GM12878 (cell line): Measurements from ENCODE around the gene MAP3K5. TPM values are rescaled to one million over a fixed set of nuclear protein-coding genes. Genes with fewer than 3 reads are reported as not detected.

Experiments
- ATAC-seq: fragments of 200-7000 bp; cut with Tn5 transposase; 3 replicates; pipeline ENCODE4 v1.9.1; 2020; ENCODE audit warnings: mild to moderate bottlenecking, moderate library complexity
- BruUV-seq: library from RNA; stranded (reverse); fragments of 400-500 nt; replicated peaks from 2 replicates; lab custom pipeline; 2021; lab: Mats Ljungman, UMichigan
- CTCF ChIA-PET: fragments of 300-600 bp; sonication (Branson Sonifier 250); formaldehyde crosslinking; extraction: SDS; loops from one replicate; lab custom pipeline; 2021; ENCODE audit warnings: inconsistent platforms; lab: Yijun Ruan, JAX
- POLR2A ChIA-PET: fragments of 350-600 bp; formaldehyde crosslinking; extraction: SDS; loops from one replicate; lab custom pipeline; 2021; ENCODE audit warnings: inconsistent platforms; lab: Charles Lee
- RAD21 ChIA-PET: fragments of 300-600 bp; sonication (Branson Sonifier 250); formaldehyde crosslinking; loops from one replicate; lab custom pipeline; 2023; ENCODE audit warnings: antibody characterized with exemption; ENCODE audit not compliant: unreplicated experiment; lab: Charles Lee
- SMC1A ChIA-PET: fragments of 300-600 bp; sonication (Branson Sonifier 250); formaldehyde crosslinking; loops from one replicate; lab custom pipeline; 2023; ENCODE audit not compliant: unreplicated experiment, uncharacterized antibody; lab: Charles Lee
- DNase-seq: peaks from one replicate; pipeline ENCODE4 v3.0.0-alpha.2; 2011; ENCODE audit warnings: low read depth, low spot score
- FAIRE-seq: peaks from 3 replicates; lab custom pipeline; 2011; peaks lifted over from hg19 to GRCh38; lab: Jason Lieb, UNC
- H2AFZ ChIP-seq: 2 replicates; pipeline ENCODE4 v1.6.0; 2011; ENCODE audit warnings: low read depth, low read length, control low read depth; ENCODE audit not compliant: control insufficient read depth
- H3K27ac ChIP-seq: 2 replicates; pipeline ENCODE4 v1.5.1; 2011; ENCODE audit warnings: control low read depth; ENCODE audit not compliant: control insufficient read depth, insufficient read depth
- H3K27me3 ChIP-seq, 2 experiments: replicated peaks in 1 of 2; 2 replicates each; pipeline versions ENCODE4 v1.6.0 to v1.6.1; 2011; ENCODE audit warnings: low read length in 1 of 2; ENCODE audit not compliant: control insufficient read depth in 2 of 2, insufficient read depth in 2 of 2
- H3K36me3 ChIP-seq, 2 experiments: 2 replicates each; pipeline ENCODE4 v1.5.1; 2011; ENCODE audit warnings: low read length in 1 of 2; ENCODE audit not compliant: control insufficient read depth in 2 of 2, insufficient read depth in 2 of 2
- H3K4me1 ChIP-seq: 2 replicates; pipeline ENCODE4 v1.6.1; 2011; ENCODE audit warnings: mild to moderate bottlenecking, low read length, moderate library complexity, mixed read lengths; ENCODE audit not compliant: control insufficient read depth, insufficient read depth
- H3K4me2 ChIP-seq: 2 replicates; pipeline ENCODE4 v1.6.0; 2011; ENCODE audit warnings: control low read depth; ENCODE audit not compliant: control insufficient read depth, insufficient read depth
- H3K4me3 ChIP-seq: fragments of 200-600 bp; sonication (generic); 2 replicates; pipeline ENCODE4 v1.5.1; 2016
- H3K79me2 ChIP-seq: 2 replicates; pipeline ENCODE4 v1.6.0; 2011; ENCODE audit warnings: low read length; ENCODE audit not compliant: control insufficient read depth, insufficient read depth
- H3K9ac ChIP-seq: 2 replicates; pipeline ENCODE4 v1.8.0; 2011; ENCODE audit warnings: low read length, control low read depth, mixed read lengths; ENCODE audit not compliant: control insufficient read depth, insufficient read depth
- H3K9me3 ChIP-seq: replicated peaks from 3 replicates; pipeline ENCODE4 v1.5.1; 2011; ENCODE audit warnings: mild to moderate bottlenecking, low read length; ENCODE audit not compliant: control insufficient read depth, insufficient read depth
- H4K20me1 ChIP-seq: 2 replicates; pipeline ENCODE4 v1.6.0; 2011; ENCODE audit not compliant: control insufficient read depth, insufficient read depth
- ATF7 ChIP-seq: fragments of 450-650 bp; IDR thresholded peaks from 2 replicates; pipeline ENCODE4 v1.6.1; 2016; ENCODE audit warnings: low read depth, mild to moderate bottlenecking
- BCL11A ChIP-seq: IDR thresholded peaks from 2 replicates; pipeline ENCODE4 v1.6.1; 2011; ENCODE audit warnings: low read depth, low read length
- BMI1 ChIP-seq: fragments of 450-650 bp; IDR thresholded peaks from 2 replicates; pipeline ENCODE4 v1.6.1; 2016; ENCODE audit warnings: mild to moderate bottlenecking, moderate library complexity, borderline replicate concordance
- BRCA1 ChIP-seq: IDR thresholded peaks from 2 replicates; pipeline ENCODE4 v1.6.1; 2011; ENCODE audit warnings: low read depth, low read length, improper control_type of control experiment
- CHD1 ChIP-seq: IDR thresholded peaks from 2 replicates; pipeline ENCODE4 v1.6.1; 2012; ENCODE audit warnings: low read depth, low read length, improper control_type of control experiment
- CHD4 ChIP-seq: fragments of 200-600 bp; sonication (generic); IDR thresholded peaks from 2 replicates; pipeline ENCODE4 v1.6.1; 2016; ENCODE audit warnings: mild to moderate bottlenecking
- EGR1 ChIP-seq, 2 experiments: IDR thresholded peaks; 1 replicate in 1 of 2; 2 replicates in 1 of 2; pipeline ENCODE4 v1.6.1; 2011 to 2012; ENCODE audit warnings: low read depth in 2 of 2, low read length in 2 of 2, borderline replicate concordance in 1 of 2, mild to moderate bottlenecking in 1 of 2, moderate library complexity in 1 of 2
- EP300 ChIP-seq, 2 experiments: fragments of 150-350 bp in 1 of 2; IDR thresholded peaks; 2 replicates each; pipeline ENCODE4 v1.6.1; 2011 to 2012; ENCODE audit warnings: low read depth in 2 of 2, low read length in 2 of 2, borderline replicate concordance in 1 of 2, improper control_type of control experiment in 1 of 2, inconsistent platforms in 1 of 2; ENCODE audit not compliant: control insufficient read depth in 1 of 2
- ETV6 ChIP-seq, 2 experiments: fragments of 450-650 bp in 1 of 2; IDR thresholded peaks in 1 of 2; conservative IDR thresholded peaks in 1 of 2; 2 replicates each; pipeline ENCODE4 v1.6.1; 2014; ENCODE audit warnings: antibody characterized with exemption in 1 of 2, borderline replicate concordance in 1 of 2, low read depth in 1 of 2, mild to moderate bottlenecking in 1 of 2, moderate library complexity in 1 of 2
- HCFC1 ChIP-seq: fragments of 150-350 bp; IDR thresholded peaks from 2 replicates; pipeline ENCODE4 v1.6.1; 2014; ENCODE audit warnings: low read length
- IKZF2 ChIP-seq, 2 experiments: fragments of 450-650 bp; IDR thresholded peaks; 2 replicates each; pipeline ENCODE4 v1.6.1; 2017; ENCODE audit warnings: mild to moderate bottlenecking in 2 of 2, moderate library complexity in 2 of 2
- KLF5 ChIP-seq: fragments of 450-650 bp; IDR thresholded peaks from 2 replicates; pipeline ENCODE4 v1.6.1; 2014; ENCODE audit warnings: mild to moderate bottlenecking; ENCODE audit not compliant: partially characterized antibody
- MYB ChIP-seq: fragments of 150-350 bp; IDR thresholded peaks from 2 replicates; pipeline ENCODE4 v1.6.1; 2014; ENCODE audit warnings: mild to moderate bottlenecking, low read depth, low read length, borderline replicate concordance
- NR2C2 ChIP-seq: IDR thresholded peaks from 2 replicates; pipeline ENCODE4 v1.6.1; 2011; ENCODE audit warnings: borderline replicate concordance, low read depth; ENCODE audit not compliant: control insufficient read depth, insufficient read length
- PAX5 ChIP-seq: IDR thresholded peaks from 2 replicates; pipeline ENCODE4 v1.6.1; 2011; ENCODE audit warnings: low read depth, low read length, borderline replicate concordance
- PAX8 ChIP-seq: fragments of 450-650 bp; IDR thresholded peaks from 2 replicates; pipeline ENCODE4 v1.6.1; 2017; ENCODE audit warnings: mild to moderate bottlenecking, moderate library complexity
- PKNOX1 ChIP-seq: fragments of 450-650 bp; IDR thresholded peaks from 2 replicates; pipeline ENCODE4 v1.6.1; 2016; ENCODE audit warnings: mild to moderate bottlenecking
- PML ChIP-seq: IDR thresholded peaks from 2 replicates; pipeline ENCODE4 v1.6.1; 2012; ENCODE audit warnings: low read length, inconsistent platforms
- ZNF622 ChIP-seq: fragments of 450-650 bp; IDR thresholded peaks from 2 replicates; pipeline ENCODE4 v1.6.1; 2017; ENCODE audit warnings: mild to moderate bottlenecking, inconsistent platforms
- WGBS: methylation state at CpG from one replicate; pipeline ENCODE4 v1.1.6; 2016; ENCODE audit warnings: low lambda C conversion rate; ENCODE audit not compliant: insufficient replicate concordance, insufficient coverage; ENCODE audit errors: missing lambda C conversion rate; 5-methylcytosine and 5-hydroxymethylcytosine counted together
- in situ Hi-C: fragments of 300-500 bp; cut with MboI; formaldehyde crosslinking; loops from 9 replicates; pipeline ENCODE4 v1.14.3; 2018; ENCODE audit warnings: mixed read lengths
- intact Hi-C: fragments of 100-400 bp; cut with micrococcal nuclease; formaldehyde crosslinking; loops from one replicate; pipeline ENCODE4 v1.14.2; 2022; ENCODE audit not compliant: unreplicated experiment
- polyA plus RNA-seq, 11 experiments: library from polyadenylated mRNA; depleted of rRNA in 4 of 11; unstranded in 6 of 11; stranded (reverse) in 5 of 11; fragments of >200 nt; fragmentation: Nextera tagmentation in 4 of 11; fragmentation: Illumina TruSeq in 1 of 11; extraction: Ambion mirVana in 4 of 11; extraction: Trizol in 1 of 11; gene quantifications; 1 replicate in 1 of 11; 2 replicates in 10 of 11; pipeline versions ENCODE4 v1.2.1 to v1.2.3, GENCODE V29; 2011 to 2016; ENCODE audit warnings: inconsistent platforms in 2 of 11, missing spikeins in 2 of 11, low read depth in 1 of 11
- total RNA-seq, 4 experiments: library from RNA; depleted of rRNA in 3 of 4; stranded (reverse); fragments of >200 nt in 3 of 4; fragmentation: Illumina TruSeq in 1 of 4; extraction: Trizol in 1 of 4; gene quantifications; 2 replicates each; pipeline versions ENCODE4 v1.2.1 to v1.2.3, GENCODE V29; 2013 to 2021
- TF ChIP-seq, protein P1 (sequence below): IDR thresholded peaks from 2 replicates; pipeline ENCODE4 v1.6.1; 2011; ENCODE audit warnings: borderline replicate concordance, low read depth, mild to moderate bottlenecking, moderate library complexity, low read length; ENCODE audit not compliant: insufficient read depth, poor library complexity, severe bottlenecking

The MAP3K5 gene
- total and polyA plus RNA-seq, 10 of the 15 experiments (the other 5 are each of a cell fraction or from before 2014, with no cell fraction given) = 5.4 to 34.3 (median 26.4) TPM

DNA sequence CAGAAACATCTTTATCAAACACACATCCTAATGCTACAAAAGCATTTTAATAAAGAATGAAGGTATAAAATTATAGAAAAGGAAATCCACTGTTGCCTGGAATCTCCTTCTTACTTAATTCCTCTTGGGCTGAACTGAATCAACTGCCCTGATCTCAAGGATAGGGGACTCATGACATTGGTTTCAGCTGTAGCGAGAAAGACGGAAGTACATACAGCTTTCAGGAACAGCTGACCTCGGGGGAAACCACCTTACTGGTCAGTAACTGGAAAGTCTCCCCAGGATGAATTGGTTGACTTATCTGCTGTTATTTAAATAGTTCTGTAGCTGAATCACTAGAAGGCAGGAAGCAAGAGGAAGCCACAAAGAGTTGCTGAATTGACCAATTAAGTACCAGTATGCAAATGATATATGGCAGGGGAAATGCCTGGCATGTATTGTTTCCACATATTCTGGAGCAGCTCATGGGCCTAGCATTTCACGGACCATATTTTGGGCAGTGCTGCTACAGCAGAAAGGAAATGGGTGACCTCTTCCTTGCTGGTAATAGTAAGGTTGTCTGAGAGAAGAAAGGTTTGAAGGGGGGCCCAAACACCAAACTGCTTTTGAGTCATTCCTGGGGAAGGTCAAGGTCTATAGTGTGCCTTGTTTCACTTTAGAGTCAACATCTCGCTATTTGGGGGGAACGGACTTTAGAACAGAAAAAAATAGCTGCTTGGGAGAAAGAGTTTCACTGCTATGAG, 198.4 kb downstream of the MAP3K5 start:
- ChIA-PET POLR2A (interaction anchor here (0.5 to 1.5 kb wide), 8 partner anchors 9 to 305 kb away, joined by 3 to 7 read pairs (median 3); partner anchors contain the start of gene BCLAF1), CTCF (interaction anchor here (0.6 to 2.5 kb wide), 13 partner anchors 9 to 1558 kb away, joined by 3 to 14 read pairs (median 4); partner anchors contain the start of gene MAP3K5), RAD21 (interaction anchor here (0.5 to 2.2 kb wide), 7 partner anchors 51 to 1832 kb away, joined by 3 to 21 read pairs (median 3); partner anchors contain the start of gene MAP3K5), SMC1A (interaction anchor here (0.6 to 1.9 kb wide), 11 partner anchors 9 to 229 kb away, joined by 3 to 11 read pairs (median 6); partner anchors contain the start of gene MAP3K5)
- Histone ChIP-seq H3K79me2 (no peaks in the 10 kb centered on the region), H3K36me3 (peaks cover 10 to 44% of the 10 kb centered on the region in 2 experiments), H3K27ac (peak overlapping the region; percentile 83), H3K4me2 (peak overlapping the region; percentile 28), H3K4me1 (peaks cover 13% of the 10 kb centered on the region; the same call in 1 of the 2 replicates), H4K20me1 (no peaks in the 10 kb centered on the region), H3K27me3 (no peaks in the 10 kb centered on the region), H3K4me3 (0 out of 2 replicates have a peak overlapping the region, but pooled peaks have one; percentile 20), H2AFZ (peak overlapping the region; percentile 22), H3K9ac (no peak overlapping the region; the same call in 1 of the 2 replicates), H3K9me3 (no peaks in the 10 kb centered on the region)
- peak; percentile 97 for ATAC-seq
- in situ Hi-C loops = no loop called here
- no TSS peak for BruUV-seq
- WGBS = 8% methylated on average over 6 of the region's 6 CpGs
- peak; percentile 91 for FAIRE-seq
- intact Hi-C loops = loop anchor here (5.0 kb wide), 1 partner anchor 198 kb away; the partner anchor contains the start of gene MAP3K5
- DNase-seq = peak; percentile 94
- TF ChIP-seq ETV6 (conservative IDR thresholded peaks at IDR 0.05 in 1 of 2, IDR thresholded peaks at IDR 0.05 in 1 of 2; ENCODE audit: borderline replicate concordance in 1 of 2, low read depth in 1 of 2) (peak in 1 of 2 experiments; percentile 65; a peak in 1 of 4 replicates), CHD1 (peak; percentile 54; the same call in 1 of the 2 replicates), IKZF2 (IDR thresholded peaks at IDR 0.05) (peak; percentile 59 to 72; a peak in 2 of 4 replicates), MYB (no peak), EP300 (IDR thresholded peaks at IDR 0.05; ENCODE audit: borderline replicate concordance in 1 of 2, control insufficient read depth in 1 of 2, low read depth in 2 of 2, low read length in 2 of 2) (peak in 1 of 2 experiments; percentile 55; a peak in 2 of 4 replicates), NR2C2 (no peak), PML (no peak), PKNOX1 (peak; percentile 28; the same call in 1 of the 2 replicates), BMI1 (no peak), BRCA1 (no peak), PAX8 (no peak), HCFC1 (no peak), CHD4 (no peak), ATF7 (peak; percentile 7), BCL11A (peak; percentile 56; the same call in 1 of the 2 replicates), ZNF622 (no peak), KLF5 (no peak), PAX5 (0 out of 2 replicates have a peak, but pooled peaks have one; percentile 43), EGR1 (IDR thresholded peaks at IDR 0.05; ENCODE audit: borderline replicate concordance in 1 of 2, low read depth in 2 of 2, low read length in 2 of 2) (no peak)
- TF ChIP-seq, protein P1, sequence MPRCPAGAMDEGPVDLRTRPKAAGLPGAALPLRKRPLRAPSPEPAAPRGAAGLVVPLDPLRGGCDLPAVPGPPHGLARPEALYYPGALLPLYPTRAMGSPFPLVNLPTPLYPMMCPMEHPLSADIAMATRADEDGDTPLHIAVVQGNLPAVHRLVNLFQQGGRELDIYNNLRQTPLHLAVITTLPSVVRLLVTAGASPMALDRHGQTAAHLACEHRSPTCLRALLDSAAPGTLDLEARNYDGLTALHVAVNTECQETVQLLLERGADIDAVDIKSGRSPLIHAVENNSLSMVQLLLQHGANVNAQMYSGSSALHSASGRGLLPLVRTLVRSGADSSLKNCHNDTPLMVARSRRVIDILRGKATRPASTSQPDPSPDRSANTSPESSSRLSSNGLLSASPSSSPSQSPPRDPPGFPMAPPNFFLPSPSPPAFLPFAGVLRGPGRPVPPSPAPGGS = peak; percentile 50
